Measurements from ENCODE around the gene MDH2. TPM values are rescaled to one million over a fixed set of nuclear protein-coding genes. Genes with fewer than 3 reads are reported as not detected.
"Not testable (repeated sequence)": the region's sequence is repeated elsewhere in the genome, so short reads cannot be mapped to it uniquely, and the experiment has no call there.

The MDH2 gene
- total RNA-seq, 6 experiments from 2014 or later, result 208 to 255 (median 243) TPM

- Mint-ChIP-seq H3K36me3 (ENCODE audit: low read depth) (no peaks in the 10 kb centered on the region), H3K27ac (no peak overlapping the region), H3K4me3 (no peak overlapping the region), H3K27me3 (ENCODE audit: insufficient read depth) (no peaks in the 10 kb centered on the region; the same call in none of the 2 replicates), H3K4me1 (ENCODE audit: low read depth) (peaks cover 17% of the 10 kb centered on the region), H3K9me3 (no peaks in the 10 kb centered on the region)
- no peak for TF ChIP-seq CTCF (IDR thresholded peaks at IDR 0.05)
- DNase-seq, result no peak
Measured at GRCh38 chr7:76106893-76107292, 59.0 kb downstream of the MDH2 start.

DNA sequence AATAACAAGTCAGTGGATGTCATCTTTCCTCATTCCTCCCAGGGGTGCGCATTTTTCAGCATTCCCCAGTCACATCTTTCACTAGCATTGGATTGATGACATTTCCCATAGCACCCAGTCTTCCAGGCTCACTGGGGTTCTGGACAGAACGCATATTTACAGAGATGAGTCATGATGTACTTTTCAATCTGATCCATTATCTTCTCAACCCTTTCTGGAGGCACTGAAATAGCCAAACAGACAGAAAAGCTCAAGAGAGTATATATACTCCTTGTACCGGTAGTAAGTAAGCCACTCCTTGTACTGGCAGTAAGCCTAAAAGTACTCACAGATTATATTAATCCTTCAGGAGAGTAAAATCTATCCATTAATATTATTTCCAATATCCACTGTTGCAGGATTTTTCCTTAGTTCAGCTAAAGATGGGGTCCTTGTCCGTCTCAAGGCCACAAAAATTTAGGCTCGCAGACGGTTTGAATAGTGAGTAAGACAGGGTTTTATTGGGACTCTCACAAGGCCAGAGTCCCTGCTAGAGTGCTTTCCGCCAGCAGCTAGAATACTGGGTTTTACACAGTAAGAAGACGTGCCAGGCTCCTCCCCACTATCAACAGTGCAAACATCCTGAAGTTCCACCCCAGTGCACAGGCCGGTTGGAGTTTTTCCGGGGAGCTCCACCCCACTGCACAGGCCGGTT, 60.8 kb downstream of the MDH2 start:
- H3K27me3 Mint-ChIP-seq (ENCODE audit: insufficient read depth), result peaks cover 9% of the 10 kb centered on the region
- DNase-seq, result no peak
- H3K27ac Mint-ChIP-seq, result no peak overlapping the region
- TF ChIP-seq CTCF (IDR thresholded peaks at IDR 0.05), result no peak
- peaks cover 11% of the 10 kb centered on the region for H3K4me1 Mint-ChIP-seq (ENCODE audit: low read depth)
- no peaks in the 10 kb centered on the region for H3K36me3 Mint-ChIP-seq (ENCODE audit: low read depth)
- no peaks in the 10 kb centered on the region for H3K9me3 Mint-ChIP-seq
- H3K4me3 Mint-ChIP-seq, result no peak overlapping the region

GRCh38 chr7:76113042-76113630, 65.2 kb downstream of the MDH2 start:
- H3K4me1 Mint-ChIP-seq (ENCODE audit: low read depth); H3K36me3 Mint-ChIP-seq (ENCODE audit: low read depth); DNase-seq; H3K9me3 Mint-ChIP-seq; H3K27ac Mint-ChIP-seq; H3K4me3 Mint-ChIP-seq: not testable (repeated sequence)
- peaks cover 16% of the 10 kb centered on the region for H3K27me3 Mint-ChIP-seq (ENCODE audit: insufficient read depth)

DNA sequence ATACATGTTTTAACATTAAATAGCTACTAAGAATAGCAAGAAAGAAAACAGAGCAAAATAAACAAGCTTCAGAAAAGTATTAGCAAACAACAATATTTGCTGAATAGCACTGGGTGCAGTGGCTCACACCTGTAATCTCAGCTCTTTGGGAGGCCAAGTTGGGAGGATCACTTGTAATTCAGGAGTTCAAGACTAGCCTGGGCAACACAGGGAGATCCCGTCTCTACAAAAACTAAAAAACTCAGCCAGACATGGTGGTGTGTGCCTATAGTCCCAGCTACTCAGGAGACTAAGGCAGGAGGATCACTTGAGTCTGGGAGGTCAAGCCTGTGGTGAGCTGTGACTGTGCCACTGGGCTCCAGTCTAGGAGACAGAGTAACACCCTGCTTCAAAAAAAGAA, 66.8 kb downstream of the MDH2 start:
- H3K27ac Mint-ChIP-seq; H3K36me3 Mint-ChIP-seq (ENCODE audit: low read depth); H3K9me3 Mint-ChIP-seq; H3K4me3 Mint-ChIP-seq; DNase-seq; H3K4me1 Mint-ChIP-seq (ENCODE audit: low read depth): not testable (repeated sequence)
- H3K27me3 Mint-ChIP-seq (ENCODE audit: insufficient read depth), result peaks cover 16% of the 10 kb centered on the region

Other genes with a start within 250 kb of the MDH2 start
- gene CCL24, start 234.3 kb upstream of the MDH2 start, total RNA-seq (2021; fragmentation: NEBNext Ultra II Directional; extraction: Animal tissue kit (Norgen Biotek cat#: 25700)), result not detected
- 10 to 100 TPM; 44.1 to 57.3 (median 47.3) TPM for gene RHBDD2, start 169.1 kb upstream of the MDH2 start, total RNA-seq (2021; fragmentation: NEBNext Ultra II Directional; extraction: Animal tissue kit (Norgen Biotek cat#: 25700))
- 10 to 100 TPM; 48.2 to 69.3 (median 49.4) TPM for gene POR, start 133.0 kb upstream of the MDH2 start, total RNA-seq (2021; fragmentation: NEBNext Ultra II Directional; extraction: Animal tissue kit (Norgen Biotek cat#: 25700))
- gene TMEM120A, start 53.5 kb upstream of the MDH2 start, total RNA-seq (2021; fragmentation: NEBNext Ultra II Directional; extraction: Animal tissue kit (Norgen Biotek cat#: 25700)), result 10 to 100 TPM; 35.5 to 47.3 (median 37.2) TPM
- 10 to 100 TPM; 29.6 to 38.3 (median 32.0) TPM for gene STYXL1, start 106 bp upstream of the MDH2 start, total RNA-seq (2021; fragmentation: NEBNext Ultra II Directional; extraction: Animal tissue kit (Norgen Biotek cat#: 25700))
- gene SRRM3, start 153.8 kb downstream of the MDH2 start, total RNA-seq (2021; fragmentation: NEBNext Ultra II Directional; extraction: Animal tissue kit (Norgen Biotek cat#: 25700)), result under 1 TPM in 5 of 6 experiments, not detected in 1; 0.09 to 0.23 (median 0.18) TPM

Measured in HFFc6 (cell line).